Fibroblast of lung (primary cell): Measurements from ENCODE around the gene PCDH9. TPM values are rescaled to one million over a fixed set of nuclear protein-coding genes. Genes with fewer than 3 reads are reported as not detected.

Experiments
- DNase-seq, 2 donors: peaks; one replicate each; pipeline versions ENCODE4 v3.0.0 to v3.0.0-alpha.2; 2010; ENCODE audit warnings: low read depth in 2 of 2
- H2AFZ ChIP-seq: 2 replicates; pipeline ENCODE4 v1.5.1; 2012; ENCODE audit warnings: low read length, control low read depth, inconsistent platforms
- H3K27ac ChIP-seq: 2 replicates; pipeline ENCODE4 v1.5.1; 2011; ENCODE audit warnings: low read length, control low read depth; ENCODE audit not compliant: insufficient read depth
- H3K27me3 ChIP-seq: 2 replicates; pipeline ENCODE4 v1.5.1; 2011; ENCODE audit warnings: mild to moderate bottlenecking, low read length; ENCODE audit not compliant: control insufficient read depth, insufficient read depth
- H3K36me3 ChIP-seq: 2 replicates; pipeline ENCODE4 v1.5.1; 2011; ENCODE audit warnings: low read length; ENCODE audit not compliant: control insufficient read depth, insufficient read depth
- H3K4me1 ChIP-seq: 2 replicates; pipeline ENCODE4 v1.5.1; 2011; ENCODE audit warnings: low read length; ENCODE audit not compliant: control insufficient read depth, insufficient read depth; ENCODE audit errors: extremely low read depth
- H3K4me2 ChIP-seq: 2 replicates; pipeline ENCODE4 v1.5.1; 2011; ENCODE audit warnings: low read length, control low read depth; ENCODE audit not compliant: insufficient read depth; ENCODE audit errors: extremely low read depth
- H3K4me3 ChIP-seq, 4 experiments: fragments of 200-600 bp in 1 of 4; sonication (generic) in 1 of 4; replicated peaks in 1 of 4; 2 replicates each; pipeline ENCODE4 v1.5.1; 2011 to 2016; ENCODE audit warnings: low read length in 4 of 4, low read depth in 3 of 4, mild to moderate bottlenecking in 3 of 4, control low read depth in 2 of 4, inconsistent platforms in 1 of 4, mixed read lengths in 1 of 4; ENCODE audit not compliant: insufficient read depth in 1 of 4; ENCODE audit errors: control extremely low read depth in 1 of 4
- H3K79me2 ChIP-seq: 2 replicates; pipeline ENCODE4 v1.5.1; 2012; ENCODE audit warnings: mild to moderate bottlenecking, low read length, inconsistent platforms; ENCODE audit not compliant: control insufficient read depth, insufficient read depth
- H3K9ac ChIP-seq: 2 replicates; pipeline ENCODE4 v1.5.1; 2011; ENCODE audit warnings: mild to moderate bottlenecking, low read length, control low read depth; ENCODE audit not compliant: insufficient read depth
- H3K9me3 ChIP-seq: 2 replicates; pipeline ENCODE4 v1.5.1; 2012; ENCODE audit warnings: low read depth, low read length; ENCODE audit not compliant: control insufficient read depth, insufficient read depth
- H4K20me1 ChIP-seq: 2 replicates; pipeline ENCODE4 v1.5.1; 2011; ENCODE audit warnings: low read length; ENCODE audit not compliant: control insufficient read depth, insufficient read depth; ENCODE audit errors: extremely low read depth
- CTCF ChIP-seq, 2 donors: IDR thresholded peaks in 1 of 2; conservative IDR thresholded peaks in 1 of 2; 1 replicate in 1 of 2; 2 replicates in 1 of 2; pipeline ENCODE4 v1.5.1; 2011 to 2012; ENCODE audit warnings: low read length in 2 of 2, control low read depth in 1 of 2, inconsistent platforms in 1 of 2, low read depth in 1 of 2, mild to moderate bottlenecking in 1 of 2
- EZH2 ChIP-seq: IDR thresholded peaks from 2 replicates; pipeline ENCODE4 v1.5.1; 2012; ENCODE audit warnings: low read length, control low read depth, mild to moderate bottlenecking; ENCODE audit errors: missing control alignments
- polyA plus RNA-seq, 2 donors: library from polyadenylated mRNA; depleted of rRNA in 1 of 2; stranded (reverse) in 1 of 2; unstranded in 1 of 2; fragments of >200 nt; gene quantifications; 2 replicates each; pipeline ENCODE4 v1.2.1, GENCODE V29; 2011 to 2012; ENCODE audit warnings: missing spikeins in 1 of 2
- total RNA-seq: library from RNA; depleted of rRNA; stranded (reverse); fragments of >200 nt; gene quantifications from 2 replicates; pipeline ENCODE4 v1.2.1, GENCODE V29; 2014

The PCDH9 gene
- total and polyA plus RNA-seq, 2 donors (not counting 1 experiment from before 2014, with no cell fraction given) = 0.50 to 0.67 TPM

- H4K20me1 ChIP-seq = no peaks in the 10 kb centered on the region
- no peaks in the 10 kb centered on the region for H3K36me3 ChIP-seq
- no peaks in the 10 kb centered on the region for H3K4me1 ChIP-seq
- no peak overlapping the region for H3K4me2 ChIP-seq
- TF ChIP-seq EZH2 (no peak), CTCF (conservative IDR thresholded peaks at IDR 0.05 in 1 of 2, IDR thresholded peaks at IDR 0.05 in 1 of 2; ENCODE audit: low read depth in 1 of 2, low read length in 2 of 2) (no peak)
- no peak overlapping the region for H3K4me3 ChIP-seq
- no peak overlapping the region for H3K9ac ChIP-seq
- no peak for DNase-seq
- H3K9me3 ChIP-seq = no peaks in the 10 kb centered on the region
- no peaks in the 10 kb centered on the region for H3K27me3 ChIP-seq
- H3K79me2 ChIP-seq = no peaks in the 10 kb centered on the region
- H2AFZ ChIP-seq = no peak overlapping the region
- no peak overlapping the region for H3K27ac ChIP-seq
Measured at GRCh38 chr13:66680031-66680430, 550.1 kb downstream of the PCDH9 start.

GRCh38 chr13:66675620-66676019 lies 554.5 kb downstream of the PCDH9 start:
- peak; percentile 28 to 52 for DNase-seq
- H3K79me2 ChIP-seq = no peaks in the 10 kb centered on the region
- no peaks in the 10 kb centered on the region for H3K36me3 ChIP-seq
- no peak overlapping the region for H3K4me3 ChIP-seq
- no peak overlapping the region for H2AFZ ChIP-seq
- H4K20me1 ChIP-seq = no peaks in the 10 kb centered on the region
- TF ChIP-seq CTCF (conservative IDR thresholded peaks at IDR 0.05 in 1 of 2, IDR thresholded peaks at IDR 0.05 in 1 of 2; ENCODE audit: low read depth in 1 of 2, low read length in 2 of 2) (no peak), EZH2 (no peak)
- H3K27me3 ChIP-seq = no peaks in the 10 kb centered on the region
- no peak overlapping the region for H3K9ac ChIP-seq
- no peak overlapping the region for H3K27ac ChIP-seq
- H3K4me1 ChIP-seq = no peaks in the 10 kb centered on the region
- H3K9me3 ChIP-seq = no peaks in the 10 kb centered on the region
- no peak overlapping the region for H3K4me2 ChIP-seq

GRCh38 chr13:66673401-66673800 lies 556.7 kb downstream of the PCDH9 start:
- no peaks in the 10 kb centered on the region for H4K20me1 ChIP-seq

More at GRCh38 chr13:66673401-66673800, 556.7 kb downstream of the PCDH9 start:
- TF ChIP-seq CTCF (conservative IDR thresholded peaks at IDR 0.05 in 1 of 2, IDR thresholded peaks at IDR 0.05 in 1 of 2; ENCODE audit: low read depth in 1 of 2, low read length in 2 of 2) = no peak
- no peak for TF ChIP-seq EZH2
- peak; percentile 85 to 97 for DNase-seq
- no peak overlapping the region for H3K4me3 ChIP-seq
- no peaks in the 10 kb centered on the region for H3K79me2 ChIP-seq
- no peak overlapping the region for H3K4me2 ChIP-seq
- H3K4me1 ChIP-seq = no peaks in the 10 kb centered on the region
- H3K27ac ChIP-seq = no peak overlapping the region
- H3K9me3 ChIP-seq = no peaks in the 10 kb centered on the region
- no peaks in the 10 kb centered on the region for H3K27me3 ChIP-seq
- H3K9ac ChIP-seq = no peak overlapping the region
- H3K36me3 ChIP-seq = no peaks in the 10 kb centered on the region
- no peak overlapping the region for H2AFZ ChIP-seq
